ENCODE measurements around the gene VAV2. TPM values are rescaled to one million over a fixed set of nuclear protein-coding genes. Genes with fewer than 3 reads are reported as not detected.
"Not testable (repeated sequence)": the region's sequence is repeated elsewhere in the genome, so short reads cannot be mapped to it uniquely, and the experiment has no call there.

VAV2 gene
- polyA plus RNA-seq, 12 donors, result 12.0 to 16.6 (median 15.0) TPM; not detected in 1

DNA sequence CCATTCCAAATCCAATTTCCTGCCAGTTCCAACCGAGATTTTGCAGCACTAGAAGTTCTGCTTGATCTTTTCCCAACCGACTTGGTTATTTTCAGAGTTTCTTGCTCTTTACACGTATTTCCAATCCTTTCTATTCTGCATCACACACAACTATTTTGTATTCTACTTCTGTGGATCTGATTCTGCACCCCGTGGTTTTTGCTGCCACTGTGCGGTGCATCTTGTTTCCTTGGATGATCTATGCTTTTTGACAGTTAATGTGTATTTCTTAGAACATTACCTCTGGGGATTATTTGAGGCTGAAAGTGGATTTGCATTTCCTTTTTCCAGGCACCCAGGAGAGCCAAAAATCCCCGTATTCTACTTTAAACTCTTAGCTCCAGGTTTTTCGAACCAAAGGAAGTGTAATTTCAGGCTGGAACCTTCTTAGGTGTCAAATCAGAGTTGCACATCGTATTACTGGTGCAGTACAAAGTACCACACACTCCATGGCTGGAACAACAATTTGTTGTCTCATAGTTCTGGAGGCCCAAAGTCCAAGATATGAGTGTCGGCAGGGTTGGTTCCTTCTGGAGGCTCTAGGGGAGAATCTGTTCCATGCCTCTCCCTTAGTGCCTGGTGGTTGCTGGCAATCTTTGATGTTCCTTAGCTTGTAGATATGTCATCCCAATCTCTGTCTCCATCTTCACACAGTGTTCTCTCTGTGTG lies 239.2 kb downstream of the VAV2 start:
- DNase-seq, result no peak

DNA sequence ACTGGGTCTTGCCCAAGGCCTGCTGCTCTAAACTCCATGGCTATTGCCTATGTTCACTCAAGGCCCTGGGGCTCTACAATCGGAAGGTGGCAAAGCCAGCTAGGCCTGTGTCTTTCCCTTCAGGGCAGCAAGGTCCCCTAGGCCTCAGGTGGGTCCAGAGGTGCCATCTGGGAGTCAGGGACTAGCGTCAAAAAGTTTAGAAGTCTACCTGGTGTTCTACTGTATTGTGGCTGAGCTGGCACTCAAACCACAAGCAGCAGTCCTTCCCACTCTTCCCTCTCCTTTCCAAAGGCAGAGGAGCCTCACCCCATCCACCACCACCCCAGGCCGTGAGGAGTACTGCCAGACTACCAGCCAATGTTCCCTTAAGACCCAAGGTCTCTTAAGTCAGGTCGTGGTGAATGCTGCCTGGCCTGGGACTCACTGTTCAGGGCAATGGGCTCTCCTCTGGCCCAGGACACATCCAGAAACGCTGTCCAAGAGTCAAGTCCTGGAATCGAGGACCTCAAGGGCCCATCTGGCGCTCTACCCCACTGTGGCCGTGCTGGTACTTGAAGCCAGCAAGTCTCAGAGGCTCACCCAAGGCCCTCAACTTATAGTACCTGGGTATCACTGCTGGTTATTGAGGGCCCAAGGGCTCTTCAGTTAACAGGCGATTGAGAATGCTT lies 241.0 kb downstream of the VAV2 start:
- DNase-seq, result no peak

GRCh38 chr9:133747309-133747708 lies 244.8 kb downstream of the VAV2 start:
- DNase-seq, result no peak

- not testable (repeated sequence) for DNase-seq
These were observed 247.6 kb downstream of the VAV2 start for GRCh38 chr9:133744528-133744927.

DNA sequence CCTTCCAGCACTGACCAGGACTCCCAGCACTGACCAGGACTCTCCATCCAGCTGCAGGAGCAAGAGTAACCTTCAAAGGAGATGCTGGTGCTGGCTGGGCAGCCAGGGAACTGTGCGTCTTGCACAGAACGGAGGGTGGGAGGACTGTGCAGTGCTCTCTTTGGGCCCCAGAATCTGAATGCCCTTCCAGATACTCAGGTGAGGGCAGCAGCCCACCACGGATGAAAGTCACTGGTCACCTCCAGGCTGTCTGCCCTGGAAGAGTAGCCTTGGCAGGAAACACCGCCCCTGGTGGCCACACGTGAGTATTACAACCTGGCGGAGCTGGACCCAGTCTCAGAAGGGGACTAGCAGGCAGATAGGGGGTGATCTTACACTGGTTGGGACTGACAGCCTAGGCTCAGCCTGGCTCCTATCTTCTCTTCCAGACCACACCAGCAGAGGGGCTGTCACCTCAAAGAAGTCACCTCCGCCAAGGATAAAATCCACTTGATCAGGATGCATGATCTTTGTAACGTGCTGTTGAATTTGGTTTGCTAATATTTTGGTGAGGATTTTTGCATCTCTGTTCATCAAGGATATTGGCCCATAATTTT lies 249.2 kb downstream of the VAV2 start:
- peak; percentile 74 for DNase-seq

DNA sequence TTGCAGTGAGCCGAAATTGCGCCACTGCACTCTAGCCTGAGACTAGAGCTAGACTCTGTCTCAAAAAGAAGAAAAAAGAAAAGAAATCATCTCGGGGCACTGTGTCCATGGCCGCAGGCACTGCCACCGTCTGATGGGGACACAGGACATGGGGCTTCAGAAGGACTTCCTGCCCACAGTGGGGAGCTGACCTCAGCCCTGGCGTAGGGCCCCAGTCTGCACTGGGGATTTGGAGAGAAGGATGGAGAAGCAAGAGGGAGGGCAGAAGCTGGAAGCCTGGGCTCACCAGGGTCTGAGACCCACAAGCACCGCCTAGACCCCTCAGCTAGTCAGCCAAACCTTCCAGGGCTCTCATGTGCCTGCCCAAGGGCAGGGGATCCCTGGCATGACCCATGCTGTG lies 249.9 kb downstream of the VAV2 start:
- no peak for DNase-seq

GRCh38 chr9:133741716-133742115 lies 250.4 kb downstream of the VAV2 start:
- DNase-seq, result no peak

DNA sequence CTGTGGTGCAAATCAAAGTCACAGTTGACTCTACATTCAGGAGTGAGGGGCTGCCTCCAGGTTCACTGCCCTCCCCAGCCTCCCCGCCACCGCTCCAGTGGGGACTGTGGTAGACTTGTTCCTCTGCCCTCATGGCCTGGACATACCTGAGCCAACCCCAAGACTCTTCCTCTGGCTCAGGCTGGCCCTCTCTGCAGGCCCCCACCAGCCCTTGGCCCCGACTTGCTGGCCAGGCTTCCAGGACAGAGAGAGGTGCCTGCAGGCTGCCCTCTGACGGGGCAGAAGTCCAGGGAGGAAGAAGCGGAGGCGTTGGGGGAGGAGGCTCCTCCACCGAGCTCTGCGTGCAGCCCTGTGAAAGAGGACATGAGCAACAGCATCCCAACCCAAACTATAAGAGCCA lies 251.2 kb downstream of the VAV2 start:
- no peak for DNase-seq

DNA sequence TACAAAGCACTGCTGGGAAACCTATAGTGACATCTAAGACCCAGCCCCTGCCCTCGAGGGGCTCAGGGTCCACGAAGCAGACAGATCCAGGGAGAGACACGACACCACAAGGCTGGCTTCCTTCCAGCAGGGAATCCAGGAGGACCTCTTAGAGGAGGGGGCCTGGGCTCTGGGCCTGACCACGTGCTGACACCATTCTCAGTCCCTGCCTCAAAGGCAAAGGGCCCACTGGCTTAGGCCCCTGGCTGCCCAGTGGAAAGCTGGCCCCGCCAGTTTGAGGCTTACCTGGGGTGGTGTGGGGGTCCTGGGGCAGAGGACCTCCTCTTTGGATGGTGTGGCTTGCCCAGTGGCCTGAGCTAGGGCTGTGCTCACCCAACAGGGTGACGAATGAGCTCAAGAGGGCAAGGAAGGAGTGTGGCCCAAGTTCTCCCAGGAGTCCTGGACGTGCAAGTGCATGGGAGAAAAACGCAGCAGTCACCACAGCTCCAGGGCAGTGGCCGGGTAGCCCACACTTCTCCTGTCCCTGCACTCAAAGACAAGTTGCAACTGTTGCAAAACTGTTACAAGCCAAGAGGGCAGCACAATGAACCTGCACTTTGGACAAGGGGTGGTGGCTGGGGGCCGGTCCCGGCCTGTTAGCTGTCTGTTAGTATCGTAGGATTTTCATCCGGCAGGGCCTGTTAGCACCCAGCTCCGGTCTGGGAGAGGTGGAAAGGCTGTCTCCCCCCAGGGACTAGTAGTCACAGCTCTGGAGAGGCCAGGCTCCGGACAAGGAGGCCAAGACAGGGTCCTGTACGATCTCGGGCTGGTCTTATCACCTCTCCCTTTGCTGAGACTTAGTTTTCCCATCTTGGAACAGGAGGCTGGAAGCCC lies 252.5 kb downstream of the VAV2 start:
- DNase-seq, result no peak

- DNase-seq, result no peak
These were observed 253.4 kb downstream of the VAV2 start for GRCh38 chr9:133738640-133739225.

DNA sequence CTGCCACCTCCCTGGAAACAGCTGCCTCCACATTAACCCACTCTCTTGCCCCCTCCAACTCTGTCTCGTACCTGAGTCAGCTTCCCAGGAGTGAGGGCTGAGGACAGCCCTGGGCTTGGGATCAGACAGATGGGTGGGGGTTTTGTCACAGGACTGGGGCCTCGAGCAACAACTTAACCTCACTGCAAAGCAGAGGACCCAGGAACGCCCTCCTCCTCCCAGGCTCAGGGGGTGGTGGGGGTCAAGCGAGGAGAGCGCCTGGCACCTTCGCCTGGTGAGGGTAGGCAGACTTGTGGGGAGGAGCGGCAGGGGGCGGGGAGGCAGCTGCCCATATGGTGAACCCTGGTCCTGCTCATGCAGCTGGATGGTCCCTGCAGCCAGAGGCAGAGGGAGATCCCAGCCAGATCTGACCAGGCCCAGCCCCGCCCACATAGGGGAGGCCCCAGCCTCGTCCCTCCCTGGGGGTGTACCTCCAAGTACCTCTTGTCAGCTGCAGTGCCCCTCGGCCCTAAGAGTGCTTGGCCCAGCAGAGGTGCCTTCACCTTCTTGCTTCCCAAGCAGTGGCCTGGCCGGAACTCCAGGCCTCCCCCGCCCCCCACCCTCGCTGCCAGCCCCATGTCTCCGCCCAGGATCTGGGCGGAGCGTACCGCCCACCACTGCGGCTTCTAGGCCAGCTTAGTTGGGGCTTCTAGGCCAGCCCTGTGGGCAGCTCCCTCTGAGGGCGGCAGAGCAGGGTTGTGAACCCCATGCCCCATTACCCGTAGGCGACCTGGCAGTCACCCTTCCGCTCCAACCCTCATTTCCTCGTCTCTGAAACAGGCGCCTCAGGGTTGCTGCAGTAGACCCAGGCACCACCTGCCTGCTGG lies 254.1 kb downstream of the VAV2 start, which contains the start of gene SARDH:
Gene SARDH, minus strand, starts transcription at position 579 of the 866 bp plus-strand sequence. CDS start 4,179 bp downstream, outside the sequence.
- DNase-seq, result peak; percentile 62

- DNase-seq, result peak; percentile 29
These were observed 254.9 kb downstream of the VAV2 start for GRCh38 chr9:133737071-133737773.

DNA sequence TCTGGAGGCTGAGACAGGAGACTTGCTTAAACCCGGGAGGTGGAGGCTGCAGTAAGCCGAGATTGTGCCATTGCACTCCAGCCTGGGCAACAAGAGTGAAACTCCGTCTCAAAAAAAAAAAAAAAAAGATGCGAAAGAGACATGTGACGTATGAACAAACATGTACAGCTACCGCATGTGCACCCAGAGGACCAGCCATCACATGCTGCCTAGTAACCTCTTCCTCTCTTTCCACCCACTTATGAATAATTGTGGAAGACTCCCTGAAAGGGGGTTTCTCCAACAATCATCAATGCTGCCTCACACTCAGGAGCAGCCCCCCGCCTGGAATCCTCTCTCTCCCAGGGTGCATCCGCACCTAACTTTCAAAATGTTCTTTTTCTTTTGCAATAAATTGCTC lies 256.2 kb downstream of the VAV2 start:
- DNase-seq, result no peak

- DNase-seq, result no peak
These were observed 256.7 kb downstream of the VAV2 start for GRCh38 chr9:133735415-133735775.

GRCh38 chr9:133734590-133735414 lies 257.3 kb downstream of the VAV2 start:
- no peak for DNase-seq

DNA sequence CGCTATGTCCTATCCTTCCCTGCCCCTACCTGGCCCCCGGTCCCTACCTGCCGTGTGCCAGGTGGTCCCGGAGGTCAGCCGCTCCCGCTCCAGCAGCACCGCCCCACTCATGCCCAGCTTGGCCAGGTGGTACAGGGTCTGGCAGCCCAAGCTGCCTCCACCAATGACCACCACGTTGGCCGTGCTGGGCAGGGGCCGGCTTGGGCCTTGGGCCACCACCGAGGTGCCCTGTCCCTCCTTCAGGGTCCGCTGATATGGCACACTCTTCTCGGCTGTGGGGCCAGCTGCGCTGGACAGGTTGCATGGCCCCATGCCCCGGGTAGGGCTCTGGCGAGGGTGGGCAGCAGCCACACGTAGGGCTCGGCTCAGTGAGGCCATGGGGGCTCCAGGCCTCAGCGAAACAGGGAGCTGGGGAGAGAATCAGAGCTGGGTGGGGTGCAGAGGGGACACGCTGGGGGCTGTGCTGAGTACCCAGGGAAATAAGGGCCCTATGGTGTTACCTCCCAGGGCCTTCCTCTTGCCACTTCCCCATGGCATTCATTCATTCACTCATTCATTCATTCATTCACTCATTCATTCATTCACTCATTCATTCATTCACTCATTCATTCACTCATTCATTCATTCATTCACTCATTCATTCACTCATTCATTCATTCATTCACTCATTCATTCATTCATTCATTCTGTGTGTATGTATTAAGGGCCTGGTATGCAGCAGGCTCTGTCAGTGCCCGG lies 258.2 kb downstream of the VAV2 start:
- no peak for DNase-seq

DNA sequence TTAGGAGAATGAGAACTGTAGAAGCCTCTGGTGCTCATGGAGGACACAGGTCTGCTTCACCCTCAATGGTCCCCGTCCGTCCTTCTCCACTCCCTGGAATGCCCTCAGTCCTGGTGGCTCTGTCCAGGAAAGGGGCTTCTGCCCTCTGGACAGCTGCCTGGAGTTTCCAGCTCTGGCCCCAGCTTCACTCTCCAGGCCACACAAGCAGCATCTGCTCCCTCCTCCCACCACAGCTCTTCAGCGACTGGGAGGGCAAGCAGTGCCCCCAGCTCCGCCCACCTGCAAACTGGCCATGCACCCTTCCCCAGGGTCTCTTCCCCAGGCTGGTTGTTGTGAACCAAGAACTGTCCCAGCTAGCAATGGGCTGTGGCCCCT lies 258.7 kb downstream of the VAV2 start:
- no peak for DNase-seq

GRCh38 chr9:133732639-133733408 lies 259.3 kb downstream of the VAV2 start:
- no peak for DNase-seq
